Stomach (tissue), 4 donors: Measurements from ENCODE around the gene NAT16.

Source experiments
- POLR2A ChIP-seq, 4 donors: fragments of 450-650 bp; IDR thresholded peaks; one replicate each; pipeline ENCODE4 v1.6.1; 2016; ENCODE audit warnings: antibody characterized with exemption in 4 of 4, control low read depth in 2 of 4, mild to moderate bottlenecking in 1 of 4, moderate library complexity in 1 of 4
- POLR2AphosphoS5 ChIP-seq, 3 donors: sonication (generic); formaldehyde crosslinking; IDR thresholded peaks; one replicate each; pipeline ENCODE4 v1.6.1; 2016; ENCODE audit warnings: antibody characterized with exemption in 3 of 3

- no peak for TF ChIP-seq POLR2AphosphoS5 (IDR thresholded peaks at IDR 0.05)
- TF ChIP-seq POLR2A (IDR thresholded peaks at IDR 0.05): no peak
Measured at GRCh38 chr7:101185258-101185839, 5.3 kb upstream of the NAT16 start.
